Coronary artery (tissue), 2 donors: Measurements from ENCODE around the gene LIPG.
"Not testable (repeated sequence)": the region's sequence is repeated elsewhere in the genome, so short reads cannot be mapped to it uniquely, and the experiment has no call there.

Experiments used
- DNase-seq: peaks from one replicate; pipeline ENCODE4 v3.0.0-alpha.2; 2017; ENCODE audit warnings: low spot score
- H3K27ac ChIP-seq, 2 donors: fragments of 200-600 bp; sonication (generic); one replicate each; pipeline ENCODE4 v1.5.1; 2016 to 2019
- H3K4me3 ChIP-seq: fragments of 200-600 bp; sonication (generic); 2 replicates; pipeline ENCODE4 v1.5.1; 2016; ENCODE audit warnings: mild to moderate bottlenecking, moderate library complexity
- CTCF ChIP-seq: fragments of 200-600 bp; sonication (generic); IDR thresholded peaks from one replicate; pipeline ENCODE4 v1.5.1; 2019; ENCODE audit warnings: antibody characterized with exemption

The LIPG gene

GRCh38 chr18:49573835-49574234 lies 12.0 kb downstream of the LIPG start:
- no peak for DNase-seq
- Histone ChIP-seq H3K4me3 (no peak overlapping the region), H3K27ac (no peak overlapping the region)
- TF ChIP-seq CTCF = no peak

GRCh38 chr18:49579041-49579440 lies 17.2 kb downstream of the LIPG start:
- not testable (repeated sequence) for H3K27ac ChIP-seq, H3K4me3 ChIP-seq, DNase-seq

GRCh38 chr18:49579583-49579982 lies 17.7 kb downstream of the LIPG start:
- H3K4me3 ChIP-seq, H3K27ac ChIP-seq, DNase-seq: not testable (repeated sequence)

- Histone ChIP-seq H3K27ac (no peak overlapping the region), H3K4me3 (no peak overlapping the region)
- TF ChIP-seq CTCF = no peak
- no peak for DNase-seq
Measured at GRCh38 chr18:49580279-49580678, 18.4 kb downstream of the LIPG start.

GRCh38 chr18:49581371-49581770 lies 19.5 kb downstream of the LIPG start:
- H3K27ac ChIP-seq = no peak overlapping the region
- TF ChIP-seq CTCF = no peak

GRCh38 chr18:49582579-49582978 lies 20.7 kb downstream of the LIPG start:
- Histone ChIP-seq H3K4me3 (no peak overlapping the region), H3K27ac (no peak overlapping the region)
- DNase-seq = no peak
- TF ChIP-seq CTCF = no peak

More at GRCh38 chr18:49581371-49581770, 19.5 kb downstream of the LIPG start:
- no peak overlapping the region for H3K4me3 ChIP-seq
- no peak for DNase-seq

- TF ChIP-seq CTCF = no peak
- DNase-seq = no peak
- H3K27ac ChIP-seq = no peak overlapping the region
- no peak overlapping the region for H3K4me3 ChIP-seq
Measured at GRCh38 chr18:49584394-49584793, 22.5 kb downstream of the LIPG start.

- not testable (repeated sequence) for H3K27ac ChIP-seq, H3K4me3 ChIP-seq, DNase-seq
Measured at GRCh38 chr18:49584951-49585350, 23.1 kb downstream of the LIPG start.
